Stimulated activated naive CD4-positive, alpha-beta T cell (primary cell): ENCODE results near the gene RBM20.
A peak's percentile ranks its signal among the peaks of the same experiment; 100 is the strongest.

Experiments
- DNase-seq, 6 experiments: peaks; one replicate each; lab custom pipeline; 2025; lab: John Stamatoyannopoulos, UW

Gene RBM20

GRCh38 chr10:110811791-110812581, 167.8 kb downstream of the RBM20 start:
- no peak for DNase-seq

GRCh38 chr10:110812583-110812982, 168.4 kb downstream of the RBM20 start:
- no peak for DNase-seq

- no peak for DNase-seq
Observed at GRCh38 chr10:110813743-110814472, 169.8 kb downstream of the RBM20 start.

GRCh38 chr10:110815354-110816004, 171.3 kb downstream of the RBM20 start:
- no peak for DNase-seq

GRCh38 chr10:110817614-110818013, 173.5 kb downstream of the RBM20 start:
- DNase-seq: peak in 2 of 6 experiments; percentile 44 to 46

- no peak for DNase-seq
Observed at GRCh38 chr10:110818311-110819256, 174.4 kb downstream of the RBM20 start.

- DNase-seq: no peak
Observed at GRCh38 chr10:110820321-110820814, 176.2 kb downstream of the RBM20 start.

GRCh38 chr10:110821508-110821907, 177.4 kb downstream of the RBM20 start:
- no peak for DNase-seq

- DNase-seq: no peak
Observed at GRCh38 chr10:110822035-110822711, 178.0 kb downstream of the RBM20 start.

- DNase-seq: no peak
Observed at GRCh38 chr10:110822712-110823311, 178.7 kb downstream of the RBM20 start.

GRCh38 chr10:110824152-110824441, 180.0 kb downstream of the RBM20 start:
- no peak for DNase-seq

- DNase-seq: no peak
Observed at GRCh38 chr10:110824660-110825059, 180.5 kb downstream of the RBM20 start.

- no peak for DNase-seq
Observed at GRCh38 chr10:110825508-110825907, 181.4 kb downstream of the RBM20 start.

- no peak for DNase-seq
Observed at GRCh38 chr10:110827410-110827809, 183.3 kb downstream of the RBM20 start.

GRCh38 chr10:110827875-110828274, 183.7 kb downstream of the RBM20 start:
- DNase-seq: no peak

GRCh38 chr10:110828525-110828924, 184.4 kb downstream of the RBM20 start:
- DNase-seq: no peak

- DNase-seq: no peak
Observed at GRCh38 chr10:110829721-110830410, 185.7 kb downstream of the RBM20 start.

- peak in 3 of 6 experiments; percentile 6 to 36 (median 35) for DNase-seq
Observed at GRCh38 chr10:110833234-110833940, 189.3 kb downstream of the RBM20 start.

- DNase-seq: no peak
Observed at GRCh38 chr10:110833941-110834628, 189.9 kb downstream of the RBM20 start.
